Left colon (tissue), 2 donors: ENCODE results near the gene TPT1. TPM values are rescaled to one million over a fixed set of nuclear protein-coding genes. Genes with fewer than 3 reads are reported as not detected.
"Not testable (repeated sequence)": the region's sequence is repeated elsewhere in the genome, so short reads cannot be mapped to it uniquely, and the experiment has no call there.

Source experiments
- ATAC-seq: fragments of 200-7000 bp; cut with Tn5 transposase; one replicate; pipeline ENCODE4 v1.9.1; 2020; ENCODE audit warnings: mild to moderate bottlenecking, moderate library complexity
- DNase-seq, 2 donors: peaks; one replicate each; pipeline ENCODE4 v3.0.0-alpha.2; 2020
- intact Hi-C, 2 donors: fragments of 100-400 bp; cut with DNase I in 1 of 2; cut with micrococcal nuclease in 1 of 2; formaldehyde crosslinking; loops; one replicate each; pipeline versions ENCODE4 v1.11.2 to v1.14.0; 2022; cut with DNase I, micrococcal nuclease
- total RNA-seq, 2 donors: library from RNA; stranded (reverse); fragmentation: NEBNext Ultra II Directional; extraction: Animal tissue kit (Norgen Biotek cat#: 25700); gene quantifications; one replicate each; pipeline ENCODE4 v1.2.1, GENCODE V29; 2021
- donor health status: DM: no; HTN: no; CAD: no.
- donor health status: DM: yes; HTN: yes; CAD: no.

Gene TPT1
- total RNA-seq, 2 donors from 2014 or later, result 3,363 to 4,788 TPM

DNA sequence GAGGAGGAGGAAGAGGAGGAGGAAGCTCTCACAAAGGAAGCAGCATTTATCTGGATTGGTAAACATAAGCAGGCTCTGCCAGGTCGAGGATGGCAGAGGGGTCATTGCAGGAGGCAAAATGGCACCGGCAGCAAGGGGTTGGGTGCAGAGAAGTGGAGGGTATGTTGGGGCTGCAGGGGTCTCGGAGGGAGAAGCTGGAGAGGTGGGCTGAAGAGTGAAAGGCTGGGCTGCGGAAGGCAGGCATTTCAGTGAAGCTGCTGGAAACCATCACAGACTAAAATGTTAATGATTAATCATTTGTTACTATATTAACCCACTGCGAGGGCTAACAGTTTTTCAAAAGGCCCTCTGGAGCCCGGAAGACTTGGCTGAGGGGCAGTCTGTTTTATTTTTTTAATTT lies 24.6 kb downstream of the TPT1 start:
- no peak for DNase-seq
- intact Hi-C loops, result no loop called here
- ATAC-seq, result peak; percentile 17

DNA sequence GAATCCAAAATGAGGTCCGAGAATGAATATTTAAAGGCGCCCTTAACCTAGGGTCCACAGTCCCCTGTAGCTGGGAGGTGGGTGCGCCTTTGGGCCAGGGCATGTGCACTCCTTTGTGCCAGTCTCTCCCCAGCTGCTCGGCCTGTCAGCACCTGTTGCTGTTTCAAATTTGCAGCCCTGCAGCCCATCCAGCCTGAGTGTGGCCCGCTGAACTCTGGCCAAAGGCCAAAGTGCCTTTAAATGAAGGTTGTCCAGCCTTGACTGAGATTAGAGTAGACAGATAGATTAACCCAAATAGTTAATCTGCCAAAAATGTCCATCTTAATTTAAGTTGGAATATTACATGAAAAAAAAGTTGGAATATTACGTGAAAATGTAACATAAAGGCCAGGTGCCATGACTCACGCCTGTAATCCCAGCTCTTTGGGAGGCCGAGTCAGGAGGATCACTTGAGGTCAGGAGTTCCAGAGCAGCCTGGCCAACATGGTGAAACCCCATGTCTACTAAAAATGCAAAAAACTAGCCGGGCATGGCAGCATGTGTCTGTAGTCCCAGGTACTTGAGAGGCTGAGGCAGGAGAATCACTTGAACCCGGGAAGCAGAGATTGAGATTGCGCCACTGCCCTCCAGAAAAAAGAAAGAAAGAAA lies 25.3 kb downstream of the TPT1 start:
- DNase-seq (no peak), ATAC-seq (no peak)
- intact Hi-C loops, result no loop called here

- intact Hi-C loops, result no loop called here
- DNase-seq (no peak), ATAC-seq (no peak)
These were observed 26.2 kb downstream of the TPT1 start for GRCh38 chr13:45314822-45315221.

DNA sequence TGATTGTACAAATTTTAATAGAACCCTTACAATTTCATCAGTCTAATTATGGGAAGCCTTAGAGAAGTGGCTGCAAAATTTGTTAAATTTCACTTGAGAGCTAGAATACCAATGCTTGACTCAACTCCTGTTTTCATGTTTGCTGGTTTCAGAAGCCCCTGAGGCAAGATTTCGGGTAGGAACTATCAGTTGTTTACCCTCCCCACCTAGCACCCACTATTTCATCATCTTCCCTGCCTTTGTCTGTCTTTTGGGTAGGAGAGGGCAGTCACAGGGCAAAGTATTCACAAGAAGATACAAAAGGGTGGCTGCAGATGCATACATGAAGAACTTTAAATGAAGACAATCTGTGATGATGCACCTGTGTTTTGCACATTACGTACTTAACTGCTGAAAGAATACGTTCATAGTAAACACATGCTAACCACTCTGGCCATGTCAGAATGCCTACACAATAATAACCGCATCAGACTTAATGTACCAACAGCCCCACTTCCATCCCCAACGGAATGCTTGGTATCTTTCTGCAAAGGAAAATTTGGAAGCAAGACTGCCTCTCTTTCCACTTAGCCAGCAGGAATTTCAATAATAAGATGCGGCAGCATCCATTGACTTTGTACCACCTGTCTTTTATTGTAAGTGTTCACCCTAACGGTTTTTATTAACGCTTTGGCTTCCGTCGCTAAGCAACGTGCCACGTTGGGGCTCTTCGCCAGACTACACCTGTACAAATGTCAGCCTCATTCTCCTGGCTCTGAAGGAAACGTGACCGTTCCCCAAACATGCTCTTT lies 30.4 kb downstream of the TPT1 start:
- intact Hi-C loops, result no loop called here
- no peak for ATAC-seq
- no peak for DNase-seq

DNA sequence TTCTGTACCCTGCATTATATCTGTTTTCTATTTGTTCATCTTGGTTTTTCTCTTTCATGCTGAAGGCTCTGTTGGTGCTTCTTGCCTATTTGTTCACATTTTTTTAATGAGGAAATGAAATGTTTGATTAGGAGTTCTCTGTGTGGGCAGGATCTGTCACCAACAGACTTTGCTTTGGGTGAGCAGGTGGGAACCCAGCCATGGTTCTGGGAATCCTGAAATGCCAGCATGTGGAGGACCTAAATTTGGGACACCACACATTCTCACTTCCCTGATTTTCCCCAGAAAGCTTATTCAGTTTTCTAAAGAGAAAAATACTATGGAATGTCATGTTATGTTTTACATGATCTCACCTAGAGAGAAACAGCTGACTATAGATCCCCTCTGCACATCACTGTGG lies 34.0 kb downstream of the TPT1 start:
- intact Hi-C loops, result loop anchor here in 1 of 2 donors (5.0 kb wide), 1 partner anchor 260 kb away; no protein-coding TSS in a partner anchor
- ATAC-seq (no peak), DNase-seq (no peak)

DNA sequence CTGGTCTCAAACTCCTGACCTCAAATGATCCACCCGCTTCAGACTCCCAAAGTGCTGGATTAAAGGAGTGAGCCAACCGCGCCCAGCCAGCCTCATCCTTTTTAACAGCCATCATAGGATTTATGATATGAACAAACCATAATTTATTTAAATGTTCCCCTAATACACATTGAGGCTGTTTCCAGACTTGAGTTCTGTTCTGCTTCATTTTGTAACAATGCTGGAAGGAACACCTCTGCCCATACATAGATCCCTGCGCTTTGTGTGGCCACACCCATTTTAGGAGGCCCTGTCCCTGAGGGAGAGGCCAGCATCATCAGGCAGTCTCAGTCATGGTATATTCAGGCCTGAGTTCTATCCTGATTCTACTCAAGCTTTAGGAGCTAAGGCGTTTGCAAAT lies 35.9 kb downstream of the TPT1 start:
- peak in 1 of 2 donors; percentile 62 for DNase-seq
- peak; percentile 32 for ATAC-seq
- intact Hi-C loops, result loop anchor here in 1 of 2 donors (5.0 kb wide), 1 partner anchor 258 kb away; no protein-coding TSS in a partner anchor

DNA sequence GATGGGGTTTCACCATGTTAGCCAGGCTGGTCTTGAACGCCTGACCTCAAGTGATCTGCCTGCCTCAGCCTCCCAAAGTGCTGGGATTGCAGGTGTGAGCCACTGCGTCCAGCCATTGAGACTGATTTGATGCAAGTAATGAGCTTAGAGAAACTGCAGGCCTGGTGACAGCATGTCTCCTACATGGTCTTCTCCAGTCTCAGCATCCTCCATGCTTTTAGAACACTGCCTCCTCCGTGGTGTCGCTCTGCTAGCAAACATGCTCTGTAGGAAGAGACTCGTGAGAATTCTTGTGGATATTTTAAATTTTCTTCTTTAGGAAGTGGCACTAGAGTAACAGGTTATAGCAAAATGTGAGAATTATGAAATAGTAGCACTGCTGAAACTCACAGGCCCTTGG lies 37.1 kb downstream of the TPT1 start:
- intact Hi-C loops, result no loop called here
- ATAC-seq, result no peak
- no peak for DNase-seq

DNA sequence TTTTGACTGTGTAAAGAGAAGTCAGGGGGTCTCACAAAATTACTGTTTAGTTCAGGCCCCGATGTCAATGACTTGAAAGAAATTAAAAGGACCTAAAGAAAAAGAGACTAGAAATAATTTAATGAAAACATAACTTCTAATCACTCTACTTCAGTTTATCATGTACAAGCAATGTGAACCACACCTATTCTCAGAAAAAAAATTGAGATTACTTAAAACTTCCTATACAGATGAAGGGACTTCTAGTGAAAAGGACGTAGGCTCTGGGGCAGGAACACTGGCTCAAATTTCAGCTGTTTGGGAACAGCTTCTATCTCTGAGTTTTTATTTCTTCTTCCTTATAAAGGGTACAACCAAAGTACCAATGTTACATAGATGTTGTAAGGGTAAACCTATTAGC lies 38.0 kb downstream of the TPT1 start:
- ATAC-seq, result no peak
- intact Hi-C loops, result no loop called here
- no peak for DNase-seq

DNA sequence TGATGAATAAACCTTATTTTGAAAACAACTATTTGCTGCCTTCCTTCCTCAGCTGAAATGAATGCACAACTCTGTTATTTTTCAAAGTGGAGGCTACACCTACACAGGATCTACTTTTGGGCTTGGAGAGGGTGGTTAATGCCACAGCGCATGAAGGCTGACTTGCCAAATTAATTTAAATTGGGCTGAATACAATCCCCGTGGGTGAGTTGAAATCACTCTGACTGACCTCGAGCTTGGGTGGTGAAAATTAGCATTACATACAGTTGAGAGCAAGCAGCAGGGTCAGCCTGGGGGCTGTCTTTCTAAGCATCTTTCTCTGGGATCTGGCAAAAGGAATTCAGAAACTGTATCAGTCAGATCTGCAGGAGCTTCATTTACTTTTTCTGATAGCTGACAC lies 38.5 kb downstream of the TPT1 start:
- no peak for DNase-seq
- intact Hi-C loops, result no loop called here
- no peak for ATAC-seq

DNA sequence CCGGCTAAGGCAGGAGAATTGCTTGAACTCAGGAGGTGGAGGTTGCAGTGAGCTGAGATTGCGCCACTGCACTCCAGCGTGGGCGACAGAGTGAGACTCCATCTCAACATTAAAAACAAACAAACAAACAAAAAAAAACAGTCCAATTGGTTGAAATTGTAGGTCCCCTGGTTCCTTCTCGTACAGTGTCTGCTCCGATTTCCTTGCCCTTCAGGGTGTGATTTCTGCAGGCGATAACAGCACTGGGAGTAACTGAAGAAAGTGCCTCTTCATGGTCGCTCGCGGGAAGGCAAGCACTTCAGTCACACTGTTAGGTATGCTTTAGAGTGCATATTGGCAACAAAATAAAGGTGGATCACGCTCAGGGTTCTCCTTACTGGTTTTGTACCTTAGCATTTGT lies 39.7 kb downstream of the TPT1 start:
- intact Hi-C loops, result no loop called here
- peak; percentile 27 for ATAC-seq

GRCh38 chr13:45300190-45300985 lies 40.6 kb downstream of the TPT1 start:
- no peak for ATAC-seq
- intact Hi-C loops, result no loop called here
- DNase-seq, result no peak

More for the DNA sequence above, 39.7 kb downstream of the TPT1 start:
- DNase-seq, result no peak

DNA sequence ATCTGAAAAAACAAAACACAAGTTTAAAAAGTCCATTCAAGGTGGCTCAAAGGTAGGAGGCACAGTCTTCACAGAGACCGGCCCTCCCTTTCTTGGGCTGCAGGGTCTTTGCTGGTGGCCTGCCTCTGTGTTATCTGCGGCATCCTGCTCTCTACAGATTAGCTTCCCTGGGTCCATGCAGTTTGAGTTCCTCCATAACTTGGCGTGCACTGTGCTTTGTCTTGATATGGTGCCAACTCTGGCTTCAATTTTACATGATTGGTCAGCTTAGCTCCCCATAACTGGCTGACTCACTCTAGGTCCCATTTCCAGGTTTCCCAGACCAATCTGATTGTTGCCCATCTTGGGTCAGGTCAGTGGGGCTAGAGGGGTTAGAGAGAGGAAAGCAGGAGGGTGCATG lies 41.8 kb downstream of the TPT1 start:
- ATAC-seq (peak; percentile 15), DNase-seq (no peak)
- intact Hi-C loops, result loop anchor here in 1 of 2 donors (10.0 kb wide), 1 partner anchor 254 kb away; no protein-coding TSS in a partner anchor

DNA sequence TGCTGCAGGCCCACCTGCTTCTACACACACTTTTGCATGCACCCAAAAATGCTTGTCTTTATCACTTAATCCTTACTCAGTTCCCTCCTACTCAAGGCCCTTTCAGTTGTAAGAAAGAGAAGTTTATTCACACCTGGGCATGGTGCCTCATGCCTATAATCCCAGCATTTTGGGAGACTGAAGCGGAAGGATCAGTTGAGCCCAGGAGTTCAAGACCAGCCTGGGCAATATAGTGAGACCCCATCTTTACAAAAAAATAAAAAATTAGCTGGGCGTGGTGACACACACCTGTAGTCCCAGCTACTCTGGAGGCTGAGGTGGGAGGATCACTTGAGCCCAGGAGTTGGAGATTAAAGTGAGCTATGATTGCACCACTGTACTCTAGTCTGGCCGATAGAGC lies 42.4 kb downstream of the TPT1 start:
- not testable (repeated sequence) for ATAC-seq, DNase-seq
- intact Hi-C loops, result loop anchor here in 1 of 2 donors (10.0 kb wide), 1 partner anchor 254 kb away; no protein-coding TSS in a partner anchor

GRCh38 chr13:45298206-45298505 lies 42.8 kb downstream of the TPT1 start:
- ATAC-seq (no peak), DNase-seq (no peak)
- intact Hi-C loops, result loop anchor here in 1 of 2 donors (10.0 kb wide), 1 partner anchor 253 kb away; no protein-coding TSS in a partner anchor

DNA sequence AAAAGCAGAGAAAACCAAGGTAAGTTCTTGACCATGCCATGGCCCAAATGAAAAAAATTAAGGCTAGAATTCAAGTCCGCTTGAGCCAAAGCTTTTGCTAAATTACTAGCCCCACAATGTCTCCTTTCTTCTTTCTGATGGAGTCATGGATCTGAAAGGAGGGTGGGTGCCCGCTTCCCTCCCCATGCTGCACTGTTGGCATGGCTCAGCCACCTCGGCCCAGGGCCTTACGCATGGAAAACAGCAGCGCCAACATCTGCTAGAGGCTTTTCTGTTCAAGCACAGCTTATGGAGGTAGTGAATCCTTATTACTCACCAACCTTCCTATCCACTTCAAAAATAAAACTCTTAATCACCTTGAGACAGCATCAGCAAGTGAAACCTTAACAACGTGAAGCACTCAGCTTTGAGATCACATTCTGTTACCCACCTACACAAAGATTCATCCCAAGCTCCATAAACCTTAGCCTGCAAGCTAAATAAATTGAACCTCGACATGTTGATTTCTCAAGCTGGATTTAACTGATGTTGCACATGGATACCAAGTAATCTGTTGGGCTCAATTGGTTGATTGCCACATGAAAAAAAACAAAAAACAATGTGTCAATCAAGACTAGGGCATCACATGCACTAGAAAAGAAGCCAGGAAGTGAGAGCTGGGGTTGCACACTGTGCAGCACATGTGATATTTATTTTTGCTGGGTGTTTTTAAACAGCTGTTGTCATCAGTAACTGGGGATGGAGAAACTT lies 43.4 kb downstream of the TPT1 start:
- no peak for ATAC-seq
- intact Hi-C loops, result loop anchor here in 1 of 2 donors (10.0 kb wide), 1 partner anchor 253 kb away; no protein-coding TSS in a partner anchor
- no peak for DNase-seq

DNA sequence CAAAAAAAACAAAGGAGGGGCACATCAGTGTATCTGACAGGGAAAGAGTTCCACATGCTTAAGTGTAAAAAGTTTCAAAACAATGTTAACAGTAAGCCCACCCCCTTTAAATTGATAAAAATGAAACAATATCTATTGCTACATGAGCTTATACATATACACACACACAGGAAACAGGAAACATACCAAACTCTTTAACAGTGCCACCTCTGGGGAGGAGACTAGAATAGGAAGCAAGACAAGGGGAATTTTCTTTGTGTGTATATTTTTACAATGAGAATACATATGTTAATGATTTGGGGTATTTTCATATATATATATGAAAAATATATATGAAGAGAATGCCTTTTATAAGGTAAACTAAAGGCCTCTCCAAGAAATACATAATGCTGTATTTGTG lies 44.7 kb downstream of the TPT1 start:
- no peak for ATAC-seq
- intact Hi-C loops, result loop anchor here in 1 of 2 donors (10.0 kb wide), 1 partner anchor 251 kb away; no protein-coding TSS in a partner anchor
- DNase-seq, result no peak

DNA sequence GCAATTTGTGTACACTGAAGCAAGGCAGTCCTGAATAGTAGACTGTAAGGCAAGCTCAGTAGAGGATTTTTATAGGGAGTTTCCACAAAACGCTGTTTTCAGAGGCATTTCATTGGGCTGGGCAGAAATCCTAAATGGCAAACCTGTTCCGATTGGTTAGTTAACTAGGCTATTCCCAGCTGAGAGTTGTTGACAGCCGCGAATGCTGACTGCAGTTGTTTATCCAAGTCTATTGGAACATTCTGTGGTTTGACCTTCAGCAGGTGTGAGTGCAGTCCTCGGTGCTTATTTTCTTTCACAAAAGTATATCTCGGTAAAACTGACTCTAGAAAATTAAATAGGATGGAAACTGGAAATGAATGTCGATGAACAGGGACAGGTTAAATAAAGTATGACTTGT lies 45.4 kb downstream of the TPT1 start:
- intact Hi-C loops, result loop anchor here in 1 of 2 donors (10.0 kb wide), 1 partner anchor 251 kb away; no protein-coding TSS in a partner anchor
- ATAC-seq, result no peak
- DNase-seq, result no peak

DNA sequence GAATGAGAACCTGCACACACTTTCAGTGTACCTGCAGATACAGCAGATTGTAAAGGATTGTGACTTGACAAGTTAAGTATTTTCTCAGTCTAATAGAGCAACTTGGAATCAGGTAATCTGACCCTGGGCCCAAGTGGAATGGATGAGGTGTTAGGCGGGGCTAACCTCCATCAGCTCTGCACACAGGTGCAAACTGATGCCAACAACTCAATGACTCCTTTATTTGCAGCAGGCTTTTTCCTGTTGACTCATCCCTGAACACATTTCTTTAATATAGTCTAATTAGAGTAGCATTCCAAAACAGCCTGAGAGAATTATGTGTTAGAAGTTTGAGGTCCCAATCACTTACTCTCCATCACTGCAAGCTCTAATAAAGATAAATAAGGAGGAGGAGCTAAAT lies 48.8 kb downstream of the TPT1 start:
- ATAC-seq, result no peak
- intact Hi-C loops, result loop anchor here in 1 of 2 donors (10.0 kb wide), 1 partner anchor 247 kb away; no protein-coding TSS in a partner anchor

More for the DNA sequence above, 48.8 kb downstream of the TPT1 start:
- no peak for DNase-seq
